LNCAP (cell line): ENCODE measurements around the gene NRARP.

Experiments
- TF ChIP-seq, protein P1 (sequence below): fragments of 450-650 bp; IDR thresholded peaks from 2 replicates; pipeline ENCODE4 v1.5.1; 2017; ENCODE audit warnings: mild to moderate bottlenecking

Gene NRARP

DNA sequence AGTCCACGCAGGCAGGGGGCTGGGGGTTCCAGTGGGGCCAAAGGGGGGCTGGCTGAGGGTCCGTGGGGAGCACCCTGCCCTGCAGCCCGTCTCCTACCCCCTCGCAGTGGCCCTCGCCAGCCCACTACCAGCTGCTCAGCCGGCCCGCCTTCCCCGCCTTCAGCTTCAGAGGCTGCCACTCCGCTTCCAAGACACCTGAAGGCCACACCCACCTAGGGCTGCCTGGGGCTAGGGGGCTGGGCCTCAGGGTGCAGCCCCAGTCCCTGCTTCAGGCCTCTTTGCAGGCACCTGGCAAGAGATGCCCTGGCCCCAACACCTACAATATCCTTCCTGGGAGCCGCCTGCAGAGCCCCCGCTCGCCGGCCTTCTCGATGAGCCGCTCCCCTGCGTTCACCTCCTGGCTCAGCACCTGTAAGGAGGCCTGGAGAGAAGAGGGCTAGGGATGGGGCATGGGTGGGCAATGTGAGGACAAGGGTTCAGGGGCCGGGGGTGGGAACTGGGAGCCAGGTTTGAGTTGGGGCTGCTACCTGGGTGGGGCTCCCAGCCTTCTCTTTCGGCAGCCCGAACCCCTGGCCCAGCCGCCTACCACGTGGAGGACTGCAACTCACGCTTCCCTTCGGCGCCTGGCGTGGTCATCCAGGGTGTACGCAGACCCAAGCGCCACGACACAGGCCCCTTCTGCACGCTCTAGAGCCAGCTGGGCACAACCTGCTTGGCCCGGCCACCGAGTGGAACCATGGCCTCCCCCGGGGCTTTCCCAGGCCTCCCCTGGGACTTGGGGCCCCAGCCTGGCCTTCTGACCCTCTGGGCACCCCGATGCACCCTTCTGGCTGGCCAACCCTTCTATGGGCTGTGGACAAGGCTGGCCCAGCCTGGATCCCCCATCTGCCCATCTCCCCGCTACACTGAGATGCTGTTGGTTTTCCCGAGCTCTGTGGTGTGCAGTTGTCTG is 49.2 kb downstream of the NRARP start:
- TF ChIP-seq, protein P1, sequence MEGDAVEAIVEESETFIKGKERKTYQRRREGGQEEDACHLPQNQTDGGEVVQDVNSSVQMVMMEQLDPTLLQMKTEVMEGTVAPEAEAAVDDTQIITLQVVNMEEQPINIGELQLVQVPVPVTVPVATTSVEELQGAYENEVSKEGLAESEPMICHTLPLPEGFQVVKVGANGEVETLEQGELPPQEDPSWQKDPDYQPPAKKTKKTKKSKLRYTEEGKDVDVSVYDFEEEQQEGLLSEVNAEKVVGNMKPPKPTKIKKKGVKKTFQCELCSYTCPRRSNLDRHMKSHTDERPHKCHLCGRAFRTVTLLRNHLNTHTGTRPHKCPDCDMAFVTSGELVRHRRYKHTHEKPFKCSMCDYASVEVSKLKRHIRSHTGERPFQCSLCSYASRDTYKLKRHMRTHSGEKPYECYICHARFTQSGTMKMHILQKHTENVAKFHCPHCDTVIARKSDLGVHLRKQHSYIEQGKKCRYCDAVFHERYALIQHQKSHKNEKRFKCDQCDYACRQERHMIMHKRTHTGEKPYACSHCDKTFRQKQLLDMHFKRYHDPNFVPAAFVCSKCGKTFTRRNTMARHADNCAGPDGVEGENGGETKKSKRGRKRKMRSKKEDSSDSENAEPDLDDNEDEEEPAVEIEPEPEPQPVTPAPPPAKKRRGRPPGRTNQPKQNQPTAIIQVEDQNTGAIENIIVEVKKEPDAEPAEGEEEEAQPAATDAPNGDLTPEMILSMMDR: no peak

DNA sequence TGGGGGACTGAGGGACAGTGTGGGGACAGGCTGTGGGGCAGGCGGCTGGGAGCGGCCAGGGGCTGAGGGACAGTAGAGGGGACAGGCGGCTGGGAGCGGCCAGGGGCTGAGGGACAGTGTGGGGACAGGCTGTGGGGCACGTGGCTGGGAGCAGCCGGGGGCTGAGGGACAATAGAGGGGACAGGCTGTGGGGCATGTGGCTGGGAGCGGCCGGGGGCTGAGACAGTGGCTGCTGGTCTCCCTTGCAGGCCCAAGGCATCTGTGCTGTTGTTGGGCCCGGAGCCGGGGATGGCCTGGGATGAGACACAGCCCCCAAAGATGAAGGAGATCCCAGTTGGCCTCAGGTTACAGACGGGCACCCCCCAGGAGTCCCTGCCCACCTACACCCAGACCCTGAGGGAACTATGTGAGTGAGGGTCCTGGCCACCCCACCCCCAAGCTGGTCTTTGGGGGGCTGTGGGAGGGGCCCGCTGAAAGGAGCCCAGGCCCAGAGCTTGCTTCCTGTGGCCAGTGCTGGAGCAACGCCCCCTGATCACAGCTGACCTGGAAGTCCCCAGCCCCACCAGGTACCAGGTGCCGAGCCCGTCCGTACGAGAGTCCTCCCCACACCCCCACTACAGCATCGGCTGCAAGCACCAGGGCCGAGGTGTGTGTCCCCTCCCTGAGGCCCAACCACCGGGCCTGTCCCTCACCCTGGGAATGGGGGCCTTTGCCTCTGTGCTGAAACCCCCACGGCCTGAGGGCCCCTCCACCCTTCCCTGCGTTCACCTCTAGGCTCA is 50.4 kb downstream of the NRARP start:
- TF ChIP-seq, protein P1: no peak

DNA sequence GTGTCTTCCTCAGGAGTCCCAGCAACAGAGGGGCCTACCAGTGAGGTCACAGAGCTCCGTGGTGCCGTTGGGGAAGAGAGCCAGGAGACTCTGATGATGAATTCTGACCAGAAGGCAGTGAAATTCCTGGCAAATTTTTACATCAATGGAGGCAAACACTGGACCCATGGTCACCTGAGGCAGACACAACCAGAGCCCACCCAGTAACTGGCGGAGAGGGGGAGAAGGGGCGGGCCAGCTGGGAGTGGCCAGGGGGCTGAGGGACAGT is 50.9 kb downstream of the NRARP start, which contains the start of gene STPG3:
TSS of gene STPG3 (plus strand) at position 93 of the 268 bp plus-strand sequence. CDS start at position 94, 1 bp downstream.
- TF ChIP-seq, protein P1: no peak

DNA sequence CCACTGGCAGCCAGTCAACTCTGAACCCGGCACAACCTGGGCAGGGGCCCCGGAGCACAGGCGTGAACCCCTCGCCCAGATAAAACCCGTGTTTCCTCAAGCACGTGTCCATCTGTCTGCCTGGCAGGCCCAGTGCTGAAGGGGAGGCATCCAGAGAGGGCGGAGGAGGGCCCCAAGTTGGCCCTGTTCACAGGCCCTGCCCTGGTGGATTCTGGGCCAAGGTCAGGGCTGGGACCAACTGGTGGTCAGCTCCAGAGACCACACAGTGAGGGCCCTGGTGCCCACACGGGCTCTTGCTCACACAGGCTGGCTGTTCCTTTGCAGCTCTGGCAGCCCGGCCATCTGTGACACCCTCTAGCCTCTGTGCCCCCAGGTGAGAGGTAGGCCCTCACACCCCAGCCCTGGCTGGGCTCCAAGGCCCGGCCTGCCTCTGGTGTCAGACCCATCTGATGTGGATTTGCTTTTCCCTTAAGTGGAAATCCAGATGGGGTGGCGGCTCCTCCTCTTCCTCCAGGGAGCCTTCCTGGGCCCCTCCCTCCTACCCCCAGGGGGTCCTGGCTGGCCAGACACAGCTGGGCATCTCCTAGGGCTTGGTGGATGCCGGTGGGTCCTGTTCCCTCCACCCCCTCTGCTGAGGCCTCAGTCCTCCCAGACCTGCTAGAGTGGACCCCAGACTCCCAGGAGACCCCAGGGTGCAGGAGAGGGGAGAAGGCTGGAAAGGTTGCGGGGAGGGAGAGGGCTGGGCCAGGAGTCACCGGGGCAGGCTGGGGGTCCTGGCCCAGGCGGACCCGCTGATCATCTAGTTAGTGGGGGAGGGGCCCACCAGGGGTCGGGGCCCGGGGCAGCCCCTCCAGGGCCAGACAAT is 51.5 kb downstream of the NRARP start:
- TF ChIP-seq, protein P1: no peak
